Measurements from ENCODE around the gene GADD45G.

Gene GADD45G, protein sequence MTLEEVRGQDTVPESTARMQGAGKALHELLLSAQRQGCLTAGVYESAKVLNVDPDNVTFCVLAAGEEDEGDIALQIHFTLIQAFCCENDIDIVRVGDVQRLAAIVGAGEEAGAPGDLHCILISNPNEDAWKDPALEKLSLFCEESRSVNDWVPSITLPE

DNA sequence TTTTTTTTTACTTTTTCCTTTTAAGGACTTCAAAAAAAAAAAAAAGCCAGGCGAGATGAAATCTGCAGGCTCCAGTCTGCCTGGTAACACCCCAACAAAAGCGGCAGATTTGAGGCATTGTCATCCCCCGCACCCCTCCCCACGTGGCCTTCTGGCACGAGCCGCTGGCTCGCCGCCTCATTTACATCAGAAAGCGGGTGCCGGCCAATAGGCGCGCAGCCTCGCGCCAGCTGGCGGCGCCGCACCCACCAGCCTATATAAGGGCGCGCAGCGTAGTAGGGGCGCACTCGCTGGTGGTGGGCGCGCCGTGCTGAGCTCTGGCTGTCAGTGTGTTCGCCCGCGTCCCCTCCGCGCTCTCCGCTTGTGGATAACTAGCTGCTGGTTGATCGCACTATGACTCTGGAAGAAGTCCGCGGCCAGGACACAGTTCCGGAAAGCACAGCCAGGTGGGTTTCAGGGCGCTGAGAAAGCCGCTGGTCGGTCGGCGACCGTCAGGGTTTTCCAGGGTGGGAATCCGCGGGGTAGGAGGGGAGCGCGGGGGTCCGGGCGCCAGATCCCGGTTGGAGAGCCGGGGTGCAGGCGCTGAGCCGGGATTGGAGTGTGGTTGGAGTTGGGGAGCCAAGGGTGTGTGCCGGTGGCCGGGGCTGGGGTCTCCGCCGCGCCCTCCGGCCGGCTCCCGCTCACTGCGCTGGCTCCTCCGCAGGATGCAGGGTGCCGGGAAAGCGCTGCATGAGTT lies at the start of gene GADD45G:
GADD45G (plus strand) TSS at position 284 of the 736 bp plus-strand sequence; CDS start at position 394, 110 bp downstream.
- peak; percentile 89 for DNase-seq (ENCODE audit: low spot score)

DNA sequence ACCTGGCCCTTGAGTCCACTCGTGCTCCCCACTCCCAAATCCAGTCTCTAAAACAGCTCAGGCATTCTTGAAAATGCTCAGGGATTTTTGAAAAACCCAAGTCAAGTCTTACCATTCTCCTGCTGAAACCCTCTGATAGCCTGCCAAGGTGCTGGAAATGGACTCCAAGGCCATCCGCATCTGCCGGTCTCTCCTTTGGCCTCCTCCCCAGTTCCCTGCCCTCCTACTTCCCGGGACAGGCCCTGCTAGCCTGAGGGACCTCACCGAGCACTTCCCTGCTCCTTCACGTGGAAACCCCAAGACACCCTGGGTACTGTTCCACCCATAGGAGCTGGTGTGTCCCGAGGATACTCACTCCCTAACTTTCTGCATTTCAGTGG lies 49.8 kb upstream of the GADD45G start:
- no peak for DNase-seq (ENCODE audit: low spot score)

DNA sequence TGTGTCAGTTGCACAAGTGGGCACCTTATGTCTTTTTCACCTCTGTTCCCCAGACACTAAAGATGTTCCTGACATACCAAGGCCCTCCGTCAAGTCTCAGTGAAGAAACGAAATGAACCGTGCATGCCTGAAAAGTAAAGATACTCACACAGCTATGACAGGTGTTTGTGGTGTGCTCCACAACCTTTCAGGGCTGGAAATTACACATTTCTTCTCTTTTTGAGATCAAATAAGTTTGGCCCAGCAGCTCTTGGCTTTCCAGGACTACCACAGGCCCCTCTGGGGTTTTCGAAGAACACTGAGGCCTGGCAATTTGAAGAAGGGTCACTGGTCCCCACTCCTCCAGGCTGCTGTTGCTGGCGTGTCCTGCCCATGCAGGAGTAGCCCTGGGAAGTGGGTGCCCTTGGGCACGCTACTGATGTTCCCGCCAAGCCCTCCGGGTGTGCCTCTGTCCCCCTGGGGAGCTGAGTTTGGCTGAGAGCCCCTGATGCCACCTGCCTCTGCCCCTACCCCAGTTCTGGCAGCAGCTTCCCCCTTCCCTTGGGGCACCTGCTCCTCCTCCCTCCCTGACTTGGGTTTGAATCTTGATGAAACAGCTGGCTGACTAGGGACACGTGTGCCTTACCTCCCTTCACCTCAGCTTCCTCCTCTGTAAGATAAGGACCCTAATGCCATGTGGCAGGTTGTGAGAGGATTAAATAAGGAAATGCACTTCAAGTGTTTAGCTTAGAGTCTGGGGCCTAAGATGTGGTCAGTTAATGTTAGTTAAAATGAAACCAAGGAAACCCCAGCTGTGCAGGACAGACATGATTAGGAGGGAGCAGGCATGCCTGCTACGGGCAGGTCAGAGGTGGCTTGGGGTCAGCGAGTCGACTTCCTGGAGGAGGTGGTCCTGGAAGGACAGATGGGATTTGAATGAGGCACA lies 49.1 kb upstream of the GADD45G start:
- no peak for DNase-seq (ENCODE audit: low spot score)

DNA sequence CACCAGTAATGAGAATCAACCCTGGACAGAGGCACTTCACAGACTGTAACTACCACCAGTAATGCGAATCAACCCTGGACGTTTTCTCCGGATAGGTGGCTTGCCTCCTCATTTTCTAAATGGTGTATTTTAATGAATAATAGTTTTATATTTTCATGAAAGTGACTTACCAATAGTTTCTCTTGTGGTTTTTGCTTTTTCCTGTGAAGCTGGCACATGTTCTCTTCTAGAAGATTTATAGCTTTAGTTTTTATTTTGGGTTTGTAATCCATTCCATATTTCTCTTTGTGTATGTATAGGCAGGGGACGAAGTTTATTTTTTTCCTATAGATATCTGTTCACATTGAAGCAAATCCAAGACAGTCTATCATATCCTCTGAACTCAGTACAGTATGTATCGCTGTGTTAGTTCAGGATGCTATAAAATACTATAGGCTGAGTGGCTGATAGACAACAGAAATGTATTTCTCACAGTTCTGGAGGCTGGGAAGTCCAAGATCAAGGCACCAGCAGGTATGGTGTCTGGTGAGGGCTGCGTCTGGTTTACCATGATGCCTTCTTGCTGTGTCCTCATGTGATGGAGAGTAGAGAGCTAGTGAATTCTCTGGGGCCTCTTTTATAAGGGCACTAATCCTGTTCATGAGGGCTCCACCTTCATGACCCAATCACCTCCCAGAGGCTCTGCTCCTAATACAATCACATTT lies 46.5 kb upstream of the GADD45G start:
- DNase-seq (ENCODE audit: low spot score), result no peak

DNA sequence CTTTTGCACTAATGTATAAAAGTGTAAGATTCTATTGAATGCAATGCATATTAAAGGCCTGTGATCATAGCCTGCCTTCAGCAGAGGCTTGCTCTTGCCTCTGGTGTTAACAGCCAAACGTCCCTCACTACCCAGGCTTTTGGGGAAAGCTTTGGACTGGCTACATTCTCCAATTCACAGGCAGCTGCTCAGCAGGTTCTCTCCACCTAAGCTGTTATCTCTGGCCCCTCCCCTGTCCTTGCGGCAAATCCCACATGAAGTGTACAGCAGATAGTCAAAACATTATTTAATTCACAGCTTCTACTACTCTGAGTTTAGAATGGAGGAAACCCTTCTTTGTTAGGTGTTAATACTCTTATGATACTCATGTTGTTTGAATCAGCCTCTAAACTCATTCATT lies 45.9 kb upstream of the GADD45G start:
- DNase-seq (ENCODE audit: low spot score), result no peak

DNA sequence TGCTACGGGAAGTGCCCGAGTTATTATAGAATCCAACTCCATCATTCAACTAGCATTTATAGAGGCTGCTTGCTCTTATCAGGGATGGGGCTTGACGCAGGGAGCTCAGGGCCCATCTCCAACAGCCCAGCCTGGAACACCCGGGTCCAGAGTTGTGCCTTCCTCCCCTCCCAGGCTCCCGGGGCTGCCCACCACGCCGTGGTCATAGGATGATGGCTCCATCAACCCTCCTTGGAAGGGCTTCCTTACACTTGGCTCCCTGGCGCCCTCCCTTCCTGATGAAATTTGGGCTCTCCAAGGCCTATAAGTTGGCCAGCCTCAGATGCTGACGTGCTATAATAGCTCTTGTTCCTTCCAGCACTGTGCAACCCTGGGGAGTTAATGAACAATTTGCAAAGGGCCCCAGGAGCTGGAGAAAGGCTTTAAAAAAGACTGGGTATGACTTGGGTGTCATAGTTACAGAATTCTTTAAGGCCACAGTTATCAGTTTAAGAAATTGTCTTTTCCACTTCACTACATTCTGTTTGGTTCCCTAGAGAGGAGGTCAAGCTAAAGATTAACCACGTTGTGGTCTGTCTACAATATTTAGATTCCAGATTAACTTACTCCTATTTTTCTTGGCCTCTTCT lies 42.5 kb upstream of the GADD45G start:
- no peak for DNase-seq (ENCODE audit: low spot score)

DNA sequence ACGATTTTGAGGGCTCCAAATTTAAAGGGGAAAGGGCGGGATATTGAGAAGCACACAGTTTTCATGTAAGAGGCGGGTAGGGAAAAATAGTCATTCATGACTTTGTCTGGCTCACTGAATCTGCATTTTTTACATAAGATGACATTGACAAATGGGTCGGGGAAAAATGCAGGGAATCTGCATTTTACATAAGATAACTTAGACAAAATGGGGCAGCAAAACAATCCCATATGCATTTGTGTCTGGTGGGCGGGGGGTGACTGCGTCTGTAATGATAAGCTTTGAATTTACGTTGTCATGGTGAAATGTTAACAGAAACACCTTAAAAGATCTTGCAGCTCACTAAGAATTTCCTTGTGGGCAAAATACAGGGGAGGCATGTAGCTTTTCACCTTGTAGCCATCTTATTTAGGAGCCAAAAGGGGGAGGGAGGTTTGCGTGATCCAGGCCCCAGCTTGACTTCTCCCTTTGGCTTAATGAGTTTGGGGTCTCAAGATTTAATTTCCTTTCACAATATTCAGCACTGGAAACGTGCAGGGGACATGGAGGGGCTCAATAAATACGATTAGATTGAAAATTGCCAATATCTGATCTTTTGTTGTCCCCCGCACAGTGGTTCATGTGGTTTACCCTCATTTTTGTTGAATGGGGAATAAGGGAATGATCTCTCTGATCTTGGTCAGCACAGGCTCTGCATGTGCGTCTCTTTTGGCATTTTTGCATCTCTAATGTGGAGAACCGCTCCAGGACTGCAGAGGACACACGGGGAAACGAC lies 41.1 kb upstream of the GADD45G start:
- DNase-seq (ENCODE audit: low spot score), result no peak

DNA sequence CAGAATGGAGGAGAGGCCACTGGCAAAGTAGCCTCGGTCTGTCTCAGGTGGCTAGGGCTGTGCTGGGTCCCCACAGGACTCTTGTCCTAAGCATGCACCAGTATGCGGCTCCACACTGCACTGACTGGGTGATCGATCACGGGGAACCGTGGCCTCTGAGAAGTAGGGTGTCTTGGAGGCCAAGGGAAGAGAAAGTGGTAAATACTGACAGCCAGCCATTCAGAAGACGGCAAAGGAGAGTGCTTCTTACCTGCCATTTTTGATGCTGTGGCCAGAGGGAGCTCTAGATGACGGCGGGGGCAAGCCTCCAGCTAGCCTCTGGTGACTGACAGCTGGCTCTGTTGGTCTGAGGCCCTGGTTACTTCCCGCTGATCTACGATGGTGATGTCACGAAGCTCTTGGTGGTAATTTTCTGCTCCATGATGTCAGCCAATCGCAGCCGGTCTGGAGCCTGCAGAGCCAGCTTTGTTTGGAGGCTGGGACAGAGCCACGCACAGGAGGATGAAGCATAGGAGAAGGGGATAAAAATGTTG lies 40.4 kb upstream of the GADD45G start:
- DNase-seq (ENCODE audit: low spot score), result no peak

DNA sequence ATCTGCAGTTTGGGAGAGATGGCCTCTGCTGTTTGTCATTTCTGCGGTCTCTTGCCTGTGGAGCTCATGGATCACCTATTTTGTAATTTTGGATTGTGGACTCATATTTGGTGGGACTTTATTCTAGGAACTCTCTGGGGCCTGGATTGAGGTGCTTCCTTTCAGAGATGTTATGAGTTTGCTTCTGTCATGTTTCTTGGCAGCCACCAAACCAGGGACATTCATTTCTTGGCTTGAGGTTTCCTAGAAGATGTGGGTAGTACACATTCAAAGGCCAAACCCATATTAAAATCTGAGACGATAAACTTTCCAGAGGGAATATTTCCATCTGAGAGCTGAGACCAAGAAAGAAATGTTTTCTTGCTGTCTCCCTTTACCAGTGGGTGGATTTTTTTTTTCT lies 37.2 kb upstream of the GADD45G start:
- DNase-seq (ENCODE audit: low spot score), result no peak

DNA sequence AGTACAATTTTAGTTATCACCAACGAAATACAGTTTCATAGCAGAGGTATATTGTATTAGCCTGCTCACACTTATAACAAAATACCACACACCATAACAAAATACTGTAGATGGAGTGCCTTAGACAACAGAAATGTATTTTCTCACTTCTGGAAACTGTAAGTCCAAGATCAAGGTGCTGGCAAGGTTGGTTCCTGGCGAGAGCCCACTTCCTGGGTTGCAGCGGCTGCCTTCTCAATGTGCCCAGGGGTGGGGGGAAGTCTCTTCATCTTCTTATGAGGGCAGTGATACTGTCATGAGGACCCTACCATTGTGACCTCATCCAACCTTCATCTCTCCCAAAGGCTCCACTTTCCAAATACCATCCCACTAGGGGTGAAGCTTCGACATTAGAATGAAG lies 30.5 kb upstream of the GADD45G start:
- DNase-seq (ENCODE audit: low spot score), result no peak

DNA sequence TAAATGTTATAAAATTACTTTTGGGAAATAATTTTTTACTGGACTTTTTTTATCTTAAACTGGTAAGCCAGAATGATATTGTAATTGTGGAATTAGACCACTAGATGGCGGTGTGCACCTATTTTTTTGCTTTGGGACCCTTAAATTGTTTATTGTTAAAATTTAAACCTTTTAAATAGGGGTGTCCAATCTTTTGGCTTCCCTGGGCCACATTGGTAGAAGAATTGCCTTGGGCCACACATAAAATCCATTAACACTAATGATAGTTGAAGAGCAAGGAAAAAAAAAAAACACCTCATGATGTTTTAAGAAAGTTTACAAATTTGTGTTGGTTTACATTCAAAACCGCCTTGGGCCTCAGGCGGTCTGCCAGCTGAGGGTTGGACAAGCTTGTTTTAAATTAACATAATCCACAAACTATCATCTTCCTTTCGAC lies 28.4 kb upstream of the GADD45G start:
- peak; percentile 32 for DNase-seq (ENCODE audit: low spot score)

DNA sequence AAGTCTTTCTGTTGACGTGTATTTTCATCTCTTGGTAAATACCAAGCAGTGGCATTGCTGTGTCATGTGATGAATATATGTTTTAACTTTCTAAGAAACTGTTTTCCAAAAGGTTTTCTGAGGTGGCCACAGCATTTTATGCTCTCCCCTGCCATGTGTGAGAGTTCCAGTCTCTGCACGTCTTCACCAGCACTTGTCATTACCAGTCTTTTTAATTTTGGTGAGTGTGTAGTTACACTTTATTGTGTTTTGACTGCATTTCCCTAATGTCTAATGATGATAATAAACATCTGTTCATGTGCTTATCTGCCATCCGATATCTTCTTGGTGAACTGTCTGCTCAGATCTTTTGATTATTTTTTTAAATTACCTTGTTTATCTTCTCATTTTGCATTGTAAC lies 27.4 kb upstream of the GADD45G start:
- no peak for DNase-seq (ENCODE audit: low spot score)

DNA sequence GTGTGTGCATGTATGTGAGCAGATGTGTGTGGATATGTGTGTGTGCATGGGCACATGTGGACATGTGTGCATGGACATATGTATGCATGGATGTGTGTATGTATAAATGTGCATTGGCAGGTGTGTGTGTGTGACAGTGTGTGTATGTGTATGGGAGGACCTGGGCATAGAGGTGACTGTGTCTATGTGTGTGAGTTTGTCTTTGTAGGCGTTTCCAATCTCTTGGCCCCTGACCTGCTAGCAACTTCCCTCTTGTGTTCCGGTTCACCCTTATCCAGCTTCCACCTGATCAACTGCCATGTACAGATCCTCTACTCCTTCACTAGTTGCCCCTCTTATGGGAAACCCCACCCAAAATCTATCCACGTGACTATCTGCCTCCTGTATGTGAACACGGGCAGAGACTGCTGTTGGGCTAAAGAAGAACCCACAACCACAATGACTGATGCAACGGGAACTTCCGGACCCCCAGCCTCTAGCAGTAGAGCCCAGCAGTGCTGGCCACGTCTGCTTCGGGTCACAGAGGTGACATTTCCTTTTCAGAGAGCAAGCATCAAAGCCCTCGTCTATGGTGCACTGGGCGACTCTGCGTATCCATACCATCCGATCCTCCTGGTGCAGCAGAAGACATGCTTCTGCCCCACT lies 24.9 kb upstream of the GADD45G start:
- peak; percentile 19 for DNase-seq (ENCODE audit: low spot score)

DNA sequence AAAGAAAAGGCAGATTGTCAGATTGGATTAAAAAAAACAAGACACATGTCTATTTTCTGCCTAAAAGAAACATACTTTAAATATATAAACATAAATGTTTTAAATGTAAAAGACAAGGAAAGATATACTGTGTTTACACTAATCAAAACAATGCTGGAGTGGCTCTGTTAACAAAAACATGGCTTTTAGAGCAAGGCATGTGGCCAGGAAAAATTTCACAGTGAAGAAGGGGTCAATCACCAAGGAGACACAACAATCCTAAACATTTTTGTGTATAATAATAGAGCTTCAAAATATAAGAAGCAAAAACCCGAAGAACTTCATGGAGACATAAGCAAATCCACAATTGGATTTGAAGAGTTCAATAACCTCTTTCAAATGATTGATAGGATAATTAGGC lies 18.5 kb upstream of the GADD45G start:
- DNase-seq (ENCODE audit: low spot score), result no peak

DNA sequence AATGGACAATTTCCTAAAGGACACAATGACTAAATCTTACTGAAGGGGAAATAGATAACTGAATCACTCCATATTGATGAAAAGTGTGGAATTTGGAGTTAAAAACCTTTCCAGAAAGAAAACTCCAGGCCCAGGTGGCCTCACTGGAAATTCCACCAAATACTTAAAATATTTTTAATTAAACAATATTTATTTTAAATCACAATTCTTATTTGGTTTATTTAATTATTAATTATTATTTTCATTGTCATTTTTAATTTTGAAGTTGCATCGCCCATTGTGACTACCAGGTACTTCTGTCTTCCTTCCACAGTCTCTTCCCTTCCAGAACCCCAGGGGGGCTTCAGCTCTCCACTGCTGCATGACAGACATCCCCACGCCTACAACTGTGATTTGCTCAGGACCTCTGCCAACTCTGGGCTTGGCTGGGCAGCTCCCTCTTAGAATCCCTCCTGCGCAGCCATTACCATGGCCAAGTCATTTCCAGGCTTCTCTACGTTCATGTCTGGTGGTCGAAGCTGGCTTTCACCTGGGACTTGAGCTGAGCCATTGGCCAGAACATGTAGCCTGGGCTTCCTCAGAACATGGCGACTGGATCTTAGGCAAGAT lies 16.4 kb upstream of the GADD45G start:
- DNase-seq (ENCODE audit: low spot score), result no peak

DNA sequence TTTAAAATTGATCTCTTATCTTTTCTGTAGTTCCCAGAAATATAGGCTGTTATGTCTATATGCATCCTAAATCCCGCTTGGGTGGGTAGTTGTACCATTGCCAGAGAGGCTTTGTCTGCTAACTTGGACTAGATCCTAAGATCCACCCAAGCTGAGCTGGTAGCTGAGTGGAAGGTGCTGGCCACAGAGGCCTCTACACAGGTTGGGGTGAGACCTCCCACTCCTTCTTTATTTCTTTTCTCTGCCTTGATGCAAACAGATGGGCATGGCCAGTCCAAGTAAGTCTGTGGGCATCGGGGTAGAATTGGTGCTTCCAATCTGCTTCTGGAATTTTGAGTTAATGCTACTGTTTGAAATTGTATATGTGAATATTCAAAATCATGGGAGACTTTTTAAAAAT lies 14.4 kb upstream of the GADD45G start:
- no peak for DNase-seq (ENCODE audit: low spot score)

DNA sequence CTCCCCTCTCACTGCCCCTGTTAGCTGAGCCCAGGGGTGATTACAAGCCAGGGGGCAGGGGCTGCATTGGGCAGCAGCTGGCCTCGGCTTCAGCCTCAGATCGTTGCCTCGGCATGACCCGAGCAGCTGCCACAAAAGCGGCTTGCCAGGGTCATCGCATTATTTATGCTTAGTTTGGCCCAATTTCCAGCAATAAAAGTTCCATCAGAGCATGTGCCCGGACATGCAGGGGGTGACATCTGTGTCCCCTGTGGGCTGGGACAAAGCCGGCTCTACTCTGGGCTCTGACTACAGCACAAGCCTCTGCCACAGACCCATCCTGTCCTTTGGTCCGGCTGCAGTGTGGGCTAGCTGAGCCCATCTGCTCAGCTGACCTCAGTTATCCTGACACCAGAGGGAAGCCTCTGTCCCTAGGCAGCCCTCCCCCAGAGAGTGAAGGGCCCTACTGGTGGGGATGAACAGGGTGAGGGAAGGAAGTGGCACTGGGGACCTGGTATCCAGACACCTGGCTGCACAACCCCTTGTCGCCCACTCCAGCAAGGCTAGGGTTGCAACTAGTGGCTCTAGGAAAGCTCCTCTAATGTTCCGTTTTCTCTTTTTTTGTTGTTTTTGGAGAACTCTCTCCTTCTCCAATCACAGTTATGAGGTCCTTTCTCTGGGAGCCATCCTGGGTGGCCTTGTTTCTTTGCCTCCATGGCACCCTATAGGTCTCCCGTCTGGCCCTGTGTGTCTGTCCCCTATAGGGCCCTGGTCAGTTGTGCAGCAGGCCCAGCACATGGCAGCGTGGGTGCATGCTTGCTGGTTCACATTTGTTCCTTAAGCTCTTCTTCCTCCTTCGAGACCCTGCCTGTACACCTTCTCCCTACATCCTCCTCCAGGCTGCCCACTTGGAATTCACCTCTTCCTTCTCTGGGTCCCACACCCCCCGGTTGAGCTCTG lies 13.3 kb upstream of the GADD45G start:
- no peak for DNase-seq (ENCODE audit: low spot score)

DNA sequence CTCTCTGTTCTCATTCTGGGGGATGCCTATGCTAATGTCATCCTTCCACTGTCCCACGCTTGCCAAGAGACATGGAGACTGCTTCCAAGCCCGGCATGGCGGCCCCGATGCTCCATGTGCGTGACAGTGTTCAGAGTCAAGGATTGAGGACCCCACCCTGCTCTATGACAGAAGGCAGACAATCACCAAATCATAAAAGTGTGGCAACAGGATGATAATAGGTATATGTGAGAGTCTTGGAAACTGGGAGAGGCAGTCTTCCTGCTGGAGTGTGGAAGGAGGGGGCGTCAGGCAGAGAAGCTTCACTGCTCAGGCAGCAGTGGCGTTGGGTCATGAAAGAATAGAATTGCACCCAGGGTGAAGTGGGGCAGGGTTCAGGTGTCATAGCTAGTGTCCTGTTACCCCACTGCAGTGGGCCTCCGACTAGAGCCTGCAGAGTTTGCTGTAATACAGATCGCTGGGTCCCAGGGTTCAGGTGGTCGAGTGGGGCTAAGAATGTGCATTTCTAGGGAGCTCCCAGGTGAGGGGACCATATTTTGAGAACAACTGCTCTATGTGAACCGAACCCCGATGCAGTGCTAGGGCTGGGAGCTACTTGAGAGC lies 12.5 kb upstream of the GADD45G start:
- DNase-seq (ENCODE audit: low spot score), result no peak
